ENCODE results near the gene FBXL7.

The FBXL7 gene

DNA sequence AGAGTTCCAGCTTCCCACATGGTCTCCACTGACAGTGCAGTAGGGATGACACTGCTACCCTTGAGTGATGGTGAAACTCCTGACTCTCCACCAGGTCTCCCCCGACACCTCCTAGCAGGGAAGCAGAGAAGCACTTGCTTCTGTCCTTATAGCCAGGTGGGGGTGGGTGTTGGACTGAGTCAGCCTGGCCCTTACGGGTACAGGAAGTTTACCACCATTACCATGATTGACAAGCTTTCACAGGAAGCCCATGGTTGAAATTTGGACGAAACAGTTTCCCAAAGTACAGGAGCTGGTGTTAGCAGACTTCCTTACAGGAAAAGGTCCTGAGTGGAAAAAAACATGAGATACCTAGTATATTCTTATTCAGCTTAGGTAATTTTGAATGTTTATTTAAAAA is 3.1 kb upstream of the FBXL7 start:
- no peak for TF ChIP-seq CTCF (IDR thresholded peaks at IDR 0.05; ENCODE audit: borderline replicate concordance, control extremely low read depth, extremely low read depth, insufficient read depth, missing control alignments)
- no peak for DNase-seq (ENCODE audit: low spot score)
- in situ Hi-C loops (cut with MboI; ENCODE audit: low sequenced_read_pairs, unreplicated experiment) = no loop called here

- no peak for DNase-seq (ENCODE audit: low spot score)
- in situ Hi-C loops (cut with MboI; ENCODE audit: low sequenced_read_pairs, unreplicated experiment) = no loop called here
- no peak for TF ChIP-seq CTCF (IDR thresholded peaks at IDR 0.05; ENCODE audit: borderline replicate concordance, control extremely low read depth, extremely low read depth, insufficient read depth, missing control alignments)
Measured at GRCh38 chr5:15500325-15501001, 483 bp downstream of the FBXL7 start.

DNA sequence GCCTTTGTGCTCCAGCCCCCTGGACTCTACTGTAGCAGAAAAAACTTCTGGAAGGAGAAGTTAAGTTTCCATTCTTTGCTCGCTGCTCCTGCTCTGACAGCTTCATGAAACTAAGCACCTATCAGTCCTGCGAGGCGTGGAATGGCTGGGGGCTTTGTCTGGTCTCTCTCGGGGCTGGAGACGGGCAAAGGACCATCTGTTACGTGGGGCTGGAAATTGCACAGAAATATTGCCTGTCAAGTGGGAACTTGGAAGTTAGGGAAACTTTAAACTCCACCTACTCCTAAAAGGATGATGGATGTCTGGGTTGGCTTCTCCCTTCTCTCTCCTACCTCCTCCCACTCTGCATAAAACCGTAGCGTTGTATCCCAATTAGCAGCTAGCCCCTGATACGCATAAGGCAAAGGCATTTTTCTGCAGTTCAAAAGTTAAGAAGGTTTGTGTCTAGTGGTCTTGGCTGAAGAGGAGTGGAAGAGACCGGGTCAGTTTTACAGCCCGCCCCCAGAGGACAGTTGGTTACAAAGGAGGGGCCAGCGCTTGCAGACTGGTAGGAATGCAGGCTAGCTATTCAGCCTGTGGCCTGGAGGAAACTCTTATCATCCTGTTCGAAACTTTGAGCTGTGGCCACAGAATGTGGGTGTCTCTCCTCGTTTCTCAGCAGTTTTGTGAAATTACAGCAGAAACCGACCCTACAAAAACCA is 1.3 kb downstream of the FBXL7 start:
- DNase-seq (ENCODE audit: low spot score) = peak; percentile 20
- TF ChIP-seq CTCF (IDR thresholded peaks at IDR 0.05; ENCODE audit: borderline replicate concordance, control extremely low read depth, extremely low read depth, insufficient read depth, missing control alignments) = no peak
- in situ Hi-C loops (cut with MboI; ENCODE audit: low sequenced_read_pairs, unreplicated experiment) = no loop called here

GRCh38 chr5:15502208-15502607 is 2.2 kb downstream of the FBXL7 start:
- no peak for TF ChIP-seq CTCF (IDR thresholded peaks at IDR 0.05; ENCODE audit: borderline replicate concordance, control extremely low read depth, extremely low read depth, insufficient read depth, missing control alignments)
- no peak for DNase-seq (ENCODE audit: low spot score)
- in situ Hi-C loops (cut with MboI; ENCODE audit: low sequenced_read_pairs, unreplicated experiment) = no loop called here

DNA sequence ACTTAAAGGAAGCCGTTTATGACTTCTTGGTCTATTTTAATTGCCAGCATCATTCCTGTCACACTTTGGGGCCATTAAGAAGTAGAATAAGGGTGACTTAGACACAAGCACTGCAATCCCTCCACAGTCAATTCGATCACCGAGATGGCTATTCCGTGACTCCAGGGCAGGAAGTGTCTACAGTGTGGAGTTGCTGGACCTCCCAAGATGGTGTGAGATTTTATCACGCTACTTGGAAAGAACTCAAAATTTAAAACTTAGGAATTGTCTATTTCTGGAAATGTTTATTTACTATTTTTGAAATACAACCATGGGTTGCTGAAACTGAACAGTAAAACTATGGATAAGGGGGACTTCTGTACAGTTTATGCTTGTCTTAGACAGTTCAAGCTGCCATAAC is 6.2 kb downstream of the FBXL7 start:
- no peak for DNase-seq (ENCODE audit: low spot score)
- TF ChIP-seq CTCF (IDR thresholded peaks at IDR 0.05; ENCODE audit: borderline replicate concordance, control extremely low read depth, extremely low read depth, insufficient read depth, missing control alignments) = no peak
- in situ Hi-C loops (cut with MboI; ENCODE audit: low sequenced_read_pairs, unreplicated experiment) = no loop called here

DNA sequence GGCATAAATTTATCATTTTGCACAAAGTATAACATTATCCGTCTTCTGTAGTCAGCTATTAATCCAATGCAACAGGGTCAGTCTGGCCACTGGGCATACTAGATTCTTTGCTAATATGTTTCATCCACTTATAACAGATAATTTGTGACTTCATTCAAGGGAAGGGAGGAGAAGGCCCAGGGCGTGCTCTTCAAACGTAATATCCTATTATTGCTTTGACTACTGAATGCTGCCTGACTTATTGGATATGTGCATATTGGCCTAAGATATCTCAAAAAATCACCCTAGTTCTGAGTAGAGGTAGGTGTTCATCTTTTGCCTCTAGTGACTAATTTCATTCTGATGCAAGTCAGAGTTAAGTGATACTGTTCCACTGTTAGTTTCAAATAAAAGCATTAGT is 6.9 kb downstream of the FBXL7 start:
- in situ Hi-C loops (cut with MboI; ENCODE audit: low sequenced_read_pairs, unreplicated experiment) = no loop called here
- DNase-seq (ENCODE audit: low spot score) = no peak
- TF ChIP-seq CTCF (IDR thresholded peaks at IDR 0.05; ENCODE audit: borderline replicate concordance, control extremely low read depth, extremely low read depth, insufficient read depth, missing control alignments) = no peak
